ENCODE data around the gene CENPA.
"Not testable (repeated sequence)": the region's sequence is repeated elsewhere in the genome, so short reads cannot be mapped to it uniquely, and the experiment has no call there.

CENPA gene

GRCh38 chr2:26795135-26795534 lies 9.3 kb downstream of the CENPA start:
- not testable (repeated sequence) for DNase-seq

- no peak for DNase-seq
Measured at GRCh38 chr2:26801328-26801727, 15.5 kb downstream of the CENPA start.

GRCh38 chr2:26801796-26802195 lies 15.9 kb downstream of the CENPA start:
- DNase-seq, result no peak

- DNase-seq, result no peak
Measured at GRCh38 chr2:26805241-26805676, 19.4 kb downstream of the CENPA start.

GRCh38 chr2:26807788-26808460 lies 22.1 kb downstream of the CENPA start:
- no peak for DNase-seq

- DNase-seq, result no peak
Measured at GRCh38 chr2:26809211-26809610, 23.4 kb downstream of the CENPA start.

GRCh38 chr2:26809876-26810577 lies 24.2 kb downstream of the CENPA start:
- DNase-seq, result peak; percentile 37

GRCh38 chr2:26811261-26811660 lies 25.4 kb downstream of the CENPA start:
- no peak for DNase-seq

GRCh38 chr2:26811791-26812694 lies 26.2 kb downstream of the CENPA start:
- no peak for DNase-seq

- DNase-seq, result no peak
Measured at GRCh38 chr2:26812731-26813130, 26.9 kb downstream of the CENPA start.

- not testable (repeated sequence) for DNase-seq
Measured at GRCh38 chr2:26814072-26814765, 28.4 kb downstream of the CENPA start.

- no peak for DNase-seq
Measured at GRCh38 chr2:26816893-26817292, 31.0 kb downstream of the CENPA start.

- DNase-seq, result no peak
Measured at GRCh38 chr2:26818255-26818654, 32.4 kb downstream of the CENPA start.

GRCh38 chr2:26818972-26819371 lies 33.1 kb downstream of the CENPA start:
- DNase-seq, result no peak

- no peak for DNase-seq
Measured at GRCh38 chr2:26820932-26821331, 35.1 kb downstream of the CENPA start.

- DNase-seq, result no peak
Measured at GRCh38 chr2:26822877-26823276, 37.0 kb downstream of the CENPA start.

GRCh38 chr2:26838121-26838906 lies 52.5 kb downstream of the CENPA start:
- no peak for DNase-seq

GRCh38 chr2:26840937-26841610 lies 55.2 kb downstream of the CENPA start:
- no peak for DNase-seq

GRCh38 chr2:26843041-26843440 lies 57.2 kb downstream of the CENPA start:
- no peak for DNase-seq
